HCT116 (cell line): Measurements from ENCODE around the gene MLPH. TPM values are rescaled to one million over a fixed set of nuclear protein-coding genes. Genes with fewer than 3 reads are reported as not detected.

Experiments
- ATAC-seq: fragments of 200-7000 bp; cut with Tn5 transposase; 2 replicates; pipeline ENCODE4 v1.9.1; 2020; ENCODE audit warnings: mild to moderate bottlenecking, moderate library complexity
- BruUV-seq: library from RNA; stranded (reverse); fragments of 400-500 nt; replicated peaks from 2 replicates; lab custom pipeline; 2021; lab: Mats Ljungman, UMichigan
- CTCF ChIA-PET: fragments of 300-600 bp; sonication (Branson Sonifier 250); formaldehyde crosslinking; loops from one replicate; lab custom pipeline; 2021; ENCODE audit warnings: antibody characterized with exemption; lab: Charles Lee
- POLR2A ChIA-PET: fragments of 300-600, 350-600 bp; sonication (Branson Sonifier 250); formaldehyde crosslinking; loops from one replicate; lab custom pipeline; 2021; ENCODE audit warnings: antibody characterized with exemption; lab: Charles Lee
- RAD21 ChIA-PET, 2 experiments: fragments of 300-600 bp; sonication (Branson Sonifier 250); formaldehyde crosslinking; loops; one replicate each; lab custom pipeline; 2023; ENCODE audit warnings: low total read pairs in 2 of 2; ENCODE audit not compliant: uncharacterized antibody in 2 of 2, unreplicated experiment in 2 of 2, low non-redundant PET in 1 of 2; lab: Charles Lee
- DNase-seq: peaks from one replicate; pipeline ENCODE4 v3.0.0-alpha.2; 2010; ENCODE audit warnings: low read depth, low spot score
- H2AFZ ChIP-seq: fragments of 200-600 bp; shearing (Covaris generic), sonication (generic); 2 replicates; pipeline ENCODE4 v1.6.1; 2017; ENCODE audit warnings: low read depth, mixed run types, mixed read lengths, antibody characterized with exemption, low read length; ENCODE audit not compliant: poor library complexity, severe bottlenecking
- H3K27ac ChIP-seq: 2 replicates; pipeline ENCODE4 v1.5.1; 2012; ENCODE audit warnings: low read depth, low read length
- H3K27me3 ChIP-seq: fragments of 200-600 bp; sonication (generic); 2 replicates; pipeline ENCODE4 v1.6.1; 2016; ENCODE audit warnings: mixed run types, low read length, mixed read lengths; ENCODE audit not compliant: insufficient read depth
- H3K36me3 ChIP-seq, 2 experiments: fragments of 200-500 bp in 1 of 2; fragments of 200-600 bp in 1 of 2; sonication (Bioruptor generic) in 1 of 2; sonication (generic) in 1 of 2; 2 replicates each; pipeline versions ENCODE4 v1.5.1 to v1.6.1; 2014 to 2016; ENCODE audit warnings: low read length in 2 of 2, inconsistent platforms in 1 of 2, mixed read lengths in 1 of 2, mixed run types in 1 of 2; ENCODE audit not compliant: insufficient read depth in 2 of 2, control insufficient read depth in 1 of 2
- H3K4me1 ChIP-seq, 2 experiments: fragments of 200-600 bp in 1 of 2; sonication (generic) in 1 of 2; 2 replicates each; pipeline versions ENCODE4 v1.5.1 to v1.6.1; 2012 to 2017; ENCODE audit warnings: low read length in 2 of 2, inconsistent platforms in 1 of 2, mild to moderate bottlenecking in 1 of 2, mixed read lengths in 1 of 2, mixed run types in 1 of 2, moderate library complexity in 1 of 2; ENCODE audit not compliant: insufficient read depth in 2 of 2, control insufficient read depth in 1 of 2
- H3K4me2 ChIP-seq: fragments of 200-600 bp; sonication (generic); 2 replicates; pipeline ENCODE4 v1.6.1; 2017; ENCODE audit warnings: mixed run types, low read length, mixed read lengths
- H3K4me3 ChIP-seq, 2 experiments: fragments of 200-600 bp in 1 of 2; sonication (generic) in 1 of 2; replicated peaks in 1 of 2; 2 replicates each; pipeline ENCODE4 v1.5.1; 2011 to 2016; ENCODE audit warnings: low read length in 2 of 2, control low read depth in 1 of 2, low read depth in 1 of 2, mild to moderate bottlenecking in 1 of 2, mixed read lengths in 1 of 2, mixed run types in 1 of 2
- H3K79me2 ChIP-seq: fragments of 200-600 bp; sonication (generic); 2 replicates; pipeline ENCODE4 v1.6.1; 2017; ENCODE audit warnings: mild to moderate bottlenecking, mixed run types, low read length, moderate library complexity, mixed read lengths; ENCODE audit not compliant: insufficient read depth
- H3K9ac ChIP-seq: fragments of 200-600 bp; sonication (generic); 2 replicates; pipeline ENCODE4 v1.6.1; 2016; ENCODE audit warnings: low read length, mixed read lengths
- H3K9me2 ChIP-seq: fragments of 200-600 bp; sonication (generic), shearing (Covaris generic); 2 replicates; pipeline ENCODE4 v1.6.1; 2017; ENCODE audit warnings: mixed run types, mild to moderate bottlenecking, moderate library complexity; ENCODE audit not compliant: insufficient read depth
- H3K9me3 ChIP-seq, 2 experiments: fragments of 200-500 bp in 1 of 2; fragments of 200-600 bp in 1 of 2; sonication (Bioruptor generic) in 1 of 2; sonication (generic) in 1 of 2; 2 replicates each; pipeline ENCODE4 v1.6.1; 2014 to 2017; ENCODE audit warnings: low read length in 2 of 2, mixed read lengths in 2 of 2, inconsistent platforms in 1 of 2, low read depth in 1 of 2, mild to moderate bottlenecking in 1 of 2, mixed run types in 1 of 2, moderate library complexity in 1 of 2; ENCODE audit not compliant: control insufficient read depth in 1 of 2, insufficient read depth in 1 of 2
- H4K20me1 ChIP-seq: fragments of 200-600 bp; sonication (generic), shearing (Covaris generic); 2 replicates; pipeline ENCODE4 v1.6.1; 2017; ENCODE audit warnings: mixed run types, mild to moderate bottlenecking, moderate library complexity; ENCODE audit not compliant: insufficient read depth
- CEBPB ChIP-seq: IDR thresholded peaks from 2 replicates; pipeline ENCODE4 v1.6.1; 2012; ENCODE audit warnings: low read depth
- CTCF ChIP-seq, 3 experiments: fragments of 200-600 bp in 1 of 3; sonication (generic) in 1 of 3; IDR thresholded peaks in 2 of 3; conservative IDR thresholded peaks in 1 of 3; 2 replicates each; pipeline ENCODE4 v1.5.1; 2012 to 2017; ENCODE audit warnings: low read depth in 2 of 3, low read length in 2 of 3, antibody characterized with exemption in 1 of 3, borderline replicate concordance in 1 of 3, control low read depth in 1 of 3, mild to moderate bottlenecking in 1 of 3, mixed read lengths in 1 of 3, mixed run types in 1 of 3, moderate library complexity in 1 of 3; ENCODE audit not compliant: insufficient read depth in 1 of 3
- EGR1 ChIP-seq: IDR thresholded peaks from 2 replicates; pipeline ENCODE4 v1.6.1; 2012; ENCODE audit warnings: low read depth
- ELF1 ChIP-seq: IDR thresholded peaks from 2 replicates; pipeline ENCODE4 v1.6.1; 2012; ENCODE audit warnings: low read depth, borderline replicate concordance
- FOSL1 ChIP-seq: IDR thresholded peaks from 2 replicates; pipeline ENCODE4 v1.6.1; 2012; ENCODE audit warnings: low read depth
- POLR2AphosphoS5 ChIP-seq: IDR thresholded peaks from 2 replicates; pipeline ENCODE4 v1.6.1; 2011; ENCODE audit warnings: mild to moderate bottlenecking, low read depth, low read length, moderate library complexity
- REST ChIP-seq: IDR thresholded peaks from 2 replicates; pipeline ENCODE4 v1.6.1; 2012; ENCODE audit warnings: low read depth
- SIN3A ChIP-seq: IDR thresholded peaks from 2 replicates; pipeline ENCODE4 v1.6.1; 2012; ENCODE audit warnings: low read depth
- SP1 ChIP-seq: IDR thresholded peaks from 2 replicates; pipeline ENCODE4 v1.6.1; 2012; ENCODE audit warnings: low read depth
- SRF ChIP-seq: IDR thresholded peaks from 2 replicates; pipeline ENCODE4 v1.6.1; 2012; ENCODE audit warnings: low read depth
- TCF7L2 ChIP-seq: IDR thresholded peaks from 2 replicates; pipeline ENCODE4 v1.7.0; 2011; ENCODE audit warnings: borderline replicate concordance, inconsistent platforms; ENCODE audit not compliant: insufficient read depth, insufficient read length; ENCODE audit errors: extremely low read depth
- YY1 ChIP-seq: IDR thresholded peaks from 2 replicates; pipeline ENCODE4 v1.6.1; 2011; ENCODE audit warnings: low read length, low read depth, moderate library complexity, mild to moderate bottlenecking; ENCODE audit not compliant: insufficient replicate concordance; ENCODE audit errors: extremely low read depth
- intact Hi-C: fragments of 100-400 bp; cut with micrococcal nuclease; formaldehyde crosslinking; loops from 2 replicates; pipeline ENCODE4 v1.10.0; 2022
- total RNA-seq: library from RNA; stranded (reverse); gene quantifications from one replicate; pipeline ENCODE4 v1.2.1, GENCODE V29; 2021; ENCODE audit not compliant: unreplicated experiment
- TF ChIP-seq, protein P1 (sequence below): IDR thresholded peaks from 2 replicates; pipeline ENCODE4 v1.6.1; 2012

The MLPH gene
- total RNA-seq, 1 experiment from 2014 or later = 81.4 TPM

DNA sequence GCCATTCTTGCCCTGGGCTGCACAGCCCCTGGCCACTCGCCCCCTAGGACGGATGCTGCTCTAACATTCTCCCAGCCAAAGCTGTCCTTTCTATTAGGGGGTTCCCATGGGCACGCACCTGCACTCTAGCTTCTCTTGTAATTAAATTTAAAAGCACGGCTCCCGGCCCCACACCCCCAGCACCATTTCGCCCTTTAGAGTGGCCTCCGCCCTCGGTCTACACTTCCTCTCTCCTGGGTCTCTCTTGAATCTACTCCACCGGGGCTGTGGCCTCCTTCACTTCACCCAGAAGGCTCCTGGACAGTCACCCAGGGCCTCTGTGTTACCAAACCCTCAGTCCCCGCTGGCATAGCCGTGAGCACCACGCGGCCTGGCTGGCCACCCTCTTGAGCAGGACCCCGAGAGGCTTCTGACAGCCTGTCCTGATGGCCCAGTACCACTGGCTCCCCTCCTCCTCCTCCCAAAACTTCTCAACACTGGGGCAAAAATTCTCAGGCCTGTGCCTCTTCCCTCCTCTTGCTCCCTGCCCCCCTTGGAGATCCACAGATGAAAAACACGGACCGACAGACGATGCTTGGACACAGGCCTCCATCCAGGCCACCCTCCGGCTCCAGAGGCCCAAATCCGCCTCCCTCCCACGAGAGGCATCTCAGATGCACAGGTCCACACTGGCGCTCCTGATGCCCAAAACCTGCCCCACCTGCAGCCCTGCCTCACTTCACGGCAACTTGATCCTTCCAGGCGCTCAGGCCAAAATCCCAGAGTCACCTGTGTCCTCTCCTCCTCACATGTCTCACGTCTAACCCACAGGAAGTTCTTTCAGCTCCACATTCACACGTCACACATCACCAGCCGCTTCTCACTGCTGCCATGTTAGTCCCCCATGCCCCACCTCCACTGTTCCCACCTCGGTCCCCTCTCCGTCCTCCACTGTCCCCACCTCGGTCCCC is 110.4 kb downstream of the MLPH start:
- Histone ChIP-seq H3K4me1 (peaks cover 4 to 6% of the 10 kb centered on the region in 2 experiments; a peak in 2 of 4 replicates), H3K79me2 (no peaks in the 10 kb centered on the region), H2AFZ (no peak overlapping the region), H3K9ac (no peak overlapping the region), H3K4me2 (no peak overlapping the region), H4K20me1 (no peaks in the 10 kb centered on the region), H3K9me2 (no peaks in the 10 kb centered on the region), H3K9me3 (no peaks in the 10 kb centered on the region), H3K27ac (no peak overlapping the region), H3K27me3 (no peaks in the 10 kb centered on the region), H3K36me3 (no peaks in the 10 kb centered on the region), H3K4me3 (no peak overlapping the region)
- BruUV-seq = no TSS peak
- ChIA-PET RAD21 (no interaction called here), CTCF (no interaction called here), POLR2A (no interaction called here)
- intact Hi-C loops = no loop called here
- DNase-seq (no peak), ATAC-seq (no peak)
- TF ChIP-seq SRF (no peak), CEBPB (no peak), EGR1 (no peak), SP1 (no peak), CTCF (IDR thresholded peaks at IDR 0.05 in 2 of 3, conservative IDR thresholded peaks at IDR 0.05 in 1 of 3; ENCODE audit: borderline replicate concordance in 1 of 3, insufficient read depth in 1 of 3, low read depth in 2 of 3, low read length in 2 of 3) (no peak), POLR2AphosphoS5 (no peak), REST (no peak), SIN3A (no peak), ELF1 (no peak), TCF7L2 (no peak), FOSL1 (no peak), YY1 (no peak)
- TF ChIP-seq, protein P1, sequence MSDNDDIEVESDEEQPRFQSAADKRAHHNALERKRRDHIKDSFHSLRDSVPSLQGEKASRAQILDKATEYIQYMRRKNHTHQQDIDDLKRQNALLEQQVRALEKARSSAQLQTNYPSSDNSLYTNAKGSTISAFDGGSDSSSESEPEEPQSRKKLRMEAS = no peak
